PC-9 (cell line): ENCODE measurements around the gene PINLYP.

ENCODE experiments used
- EZH2 ChIP-seq: fragments of 200-600 bp; sonication (generic); IDR thresholded peaks from 2 replicates; pipeline ENCODE4 v1.8.0; 2017; ENCODE audit warnings: antibody characterized with exemption, low read depth
- TF ChIP-seq, protein P1 (sequence below): fragments of 200-600 bp; sonication (generic); conservative IDR thresholded peaks from 2 replicates; pipeline ENCODE4 v1.6.1; 2017; ENCODE audit warnings: mixed run types, antibody characterized with exemption, mild to moderate bottlenecking, moderate library complexity

DNA sequence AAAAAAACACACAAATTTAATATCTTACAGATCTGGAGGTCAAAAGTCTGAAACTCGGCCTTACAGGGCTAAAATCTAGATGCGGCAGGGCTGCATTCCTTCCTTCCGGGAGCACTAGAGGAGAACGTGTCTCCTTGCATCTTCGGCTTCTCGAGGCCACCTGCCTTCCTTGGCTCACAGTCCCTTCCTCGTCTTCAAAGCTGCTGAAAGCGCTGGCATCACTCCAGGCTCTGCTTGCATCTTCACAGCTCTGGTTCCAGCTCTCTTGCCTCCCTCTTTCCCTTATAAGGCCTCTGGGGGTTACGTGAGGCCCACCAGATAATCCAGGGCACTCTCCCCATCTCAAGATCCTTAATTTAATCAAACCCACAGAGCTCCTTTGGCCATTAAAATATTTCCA is 10.8 kb upstream of the PINLYP start:
- TF ChIP-seq, protein P1, sequence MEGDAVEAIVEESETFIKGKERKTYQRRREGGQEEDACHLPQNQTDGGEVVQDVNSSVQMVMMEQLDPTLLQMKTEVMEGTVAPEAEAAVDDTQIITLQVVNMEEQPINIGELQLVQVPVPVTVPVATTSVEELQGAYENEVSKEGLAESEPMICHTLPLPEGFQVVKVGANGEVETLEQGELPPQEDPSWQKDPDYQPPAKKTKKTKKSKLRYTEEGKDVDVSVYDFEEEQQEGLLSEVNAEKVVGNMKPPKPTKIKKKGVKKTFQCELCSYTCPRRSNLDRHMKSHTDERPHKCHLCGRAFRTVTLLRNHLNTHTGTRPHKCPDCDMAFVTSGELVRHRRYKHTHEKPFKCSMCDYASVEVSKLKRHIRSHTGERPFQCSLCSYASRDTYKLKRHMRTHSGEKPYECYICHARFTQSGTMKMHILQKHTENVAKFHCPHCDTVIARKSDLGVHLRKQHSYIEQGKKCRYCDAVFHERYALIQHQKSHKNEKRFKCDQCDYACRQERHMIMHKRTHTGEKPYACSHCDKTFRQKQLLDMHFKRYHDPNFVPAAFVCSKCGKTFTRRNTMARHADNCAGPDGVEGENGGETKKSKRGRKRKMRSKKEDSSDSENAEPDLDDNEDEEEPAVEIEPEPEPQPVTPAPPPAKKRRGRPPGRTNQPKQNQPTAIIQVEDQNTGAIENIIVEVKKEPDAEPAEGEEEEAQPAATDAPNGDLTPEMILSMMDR, result no peak
- TF ChIP-seq EZH2, result no peak
